ENCODE measurements around the gene JAKMIP3.
"Not testable (repeated sequence)": the region's sequence is repeated elsewhere in the genome, so short reads cannot be mapped to it uniquely, and the experiment has no call there.

Gene JAKMIP3

DNA sequence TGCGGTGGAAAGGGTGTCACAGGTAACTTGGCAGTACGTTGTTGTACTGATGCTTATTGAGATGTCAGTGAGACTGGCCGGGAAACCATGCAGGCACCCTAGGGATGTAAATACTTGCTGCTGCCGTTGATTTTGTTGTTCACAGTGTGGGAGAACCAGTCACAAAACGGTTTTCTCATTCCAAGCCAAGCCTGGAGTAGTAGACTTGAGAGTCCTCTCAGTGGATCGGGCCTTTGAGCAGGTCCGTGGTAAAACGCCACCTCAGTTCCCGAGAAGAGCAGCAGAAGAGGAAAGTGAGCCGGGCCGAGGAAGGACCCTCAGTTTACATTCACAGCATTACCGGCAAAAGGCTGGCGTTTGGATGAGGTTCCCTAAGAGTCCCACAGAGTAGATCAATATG, 1.1 kb downstream of the JAKMIP3 start:
- DNase-seq: no peak

DNA sequence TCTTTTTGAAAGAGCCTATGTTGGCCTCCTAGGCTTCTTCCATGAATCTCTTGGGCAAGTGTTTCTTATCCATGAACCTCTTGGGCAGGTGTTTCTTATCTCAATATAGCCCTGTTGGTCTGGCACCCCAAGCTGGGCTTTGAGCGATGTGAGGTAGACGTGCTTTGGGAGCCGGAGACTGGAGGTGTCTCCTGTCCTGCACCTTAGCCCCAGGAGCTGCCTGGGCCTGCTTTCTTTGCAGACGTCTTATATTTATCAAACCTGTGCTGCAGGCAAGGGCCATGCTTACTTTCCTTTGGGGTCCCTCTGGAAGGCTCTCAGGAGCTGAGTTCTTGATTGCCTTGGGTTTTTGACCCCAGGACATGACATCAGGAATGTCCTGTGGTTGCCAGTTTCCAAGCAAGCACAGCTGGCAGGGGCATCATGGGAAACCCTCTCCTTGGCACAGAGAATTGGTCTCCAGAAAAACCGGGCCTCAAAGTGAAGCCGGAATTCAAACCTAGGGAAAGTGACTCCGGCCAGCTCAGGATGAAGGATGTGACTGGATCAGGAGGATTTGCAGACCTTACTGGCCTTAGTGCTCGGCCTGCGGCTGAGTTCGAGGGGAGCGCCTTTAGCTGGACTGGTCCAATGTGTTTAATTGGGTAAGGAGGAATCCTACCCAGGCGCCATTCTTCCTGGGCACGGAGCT, 2.8 kb downstream of the JAKMIP3 start:
- DNase-seq: no peak

DNA sequence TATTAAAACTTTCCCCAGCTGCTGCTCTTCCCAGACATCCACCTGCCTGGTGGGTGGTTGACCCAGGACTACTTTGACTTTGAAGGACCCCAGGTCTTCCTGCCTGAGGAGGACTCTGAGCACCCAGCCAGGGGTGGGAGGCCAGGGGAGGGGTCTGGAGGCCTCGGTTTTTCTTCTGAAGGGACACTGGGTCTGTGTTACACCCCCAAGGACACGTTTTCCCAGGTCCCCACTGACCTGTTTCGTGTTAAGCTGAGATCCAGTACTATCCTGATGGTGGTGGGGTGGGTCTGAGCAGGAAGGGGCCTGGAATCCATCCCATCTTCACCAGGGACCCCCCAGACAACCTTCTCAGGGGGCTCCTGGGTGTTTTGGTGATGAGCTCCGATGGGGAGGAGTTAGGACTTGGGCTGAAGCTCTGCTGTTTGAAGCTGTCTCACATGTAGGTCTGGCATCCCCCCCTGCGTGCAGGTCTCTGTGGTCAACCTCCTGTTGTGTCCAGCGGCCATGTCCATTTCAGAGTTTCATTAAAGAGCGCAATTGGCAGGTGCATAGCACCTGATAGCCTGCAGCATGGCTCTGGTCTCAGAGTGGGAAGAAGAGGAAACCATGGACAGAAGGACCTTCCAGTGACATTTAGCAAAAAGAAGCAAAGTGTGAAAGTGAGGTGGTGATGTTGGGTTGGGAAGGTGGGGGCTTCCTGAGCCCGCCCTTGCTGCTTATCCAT, 3.5 kb downstream of the JAKMIP3 start:
- no peak for DNase-seq

DNA sequence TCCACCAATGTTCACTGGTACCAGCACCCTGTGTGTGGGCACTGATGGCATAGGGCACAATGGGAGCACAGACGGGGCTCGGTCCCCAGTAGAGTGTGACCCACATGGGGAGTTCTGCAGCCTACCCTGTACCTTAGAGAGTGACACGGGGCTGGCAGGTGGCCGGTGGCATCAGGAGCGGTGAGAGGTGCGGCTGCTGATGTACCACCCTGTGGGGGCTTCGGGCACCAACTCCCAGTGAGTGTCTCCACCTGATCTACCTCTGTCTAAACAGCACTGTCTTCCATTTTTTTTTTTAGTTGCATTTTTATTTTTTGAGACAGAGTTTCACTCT, 4.1 kb downstream of the JAKMIP3 start:
- DNase-seq: no peak

DNA sequence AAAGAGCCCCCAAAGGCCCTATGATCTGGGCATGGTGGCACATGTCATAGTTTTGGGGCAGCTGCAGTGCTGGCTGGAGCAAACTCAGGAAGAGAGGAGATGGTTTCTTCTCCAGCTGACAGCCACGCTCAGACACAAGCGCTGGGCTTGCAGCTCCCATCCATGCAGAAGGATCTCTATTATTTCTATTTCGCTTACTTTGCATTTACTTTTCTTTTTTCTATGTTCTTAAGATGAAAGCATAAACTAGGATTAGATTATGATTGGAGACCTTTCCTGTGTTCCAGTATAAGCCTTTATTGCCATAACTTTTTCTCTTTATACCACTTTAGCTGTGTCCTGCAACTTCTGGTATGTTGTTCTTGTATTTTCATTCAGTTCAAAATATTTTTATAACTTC, 5.0 kb downstream of the JAKMIP3 start:
- no peak for DNase-seq

DNA sequence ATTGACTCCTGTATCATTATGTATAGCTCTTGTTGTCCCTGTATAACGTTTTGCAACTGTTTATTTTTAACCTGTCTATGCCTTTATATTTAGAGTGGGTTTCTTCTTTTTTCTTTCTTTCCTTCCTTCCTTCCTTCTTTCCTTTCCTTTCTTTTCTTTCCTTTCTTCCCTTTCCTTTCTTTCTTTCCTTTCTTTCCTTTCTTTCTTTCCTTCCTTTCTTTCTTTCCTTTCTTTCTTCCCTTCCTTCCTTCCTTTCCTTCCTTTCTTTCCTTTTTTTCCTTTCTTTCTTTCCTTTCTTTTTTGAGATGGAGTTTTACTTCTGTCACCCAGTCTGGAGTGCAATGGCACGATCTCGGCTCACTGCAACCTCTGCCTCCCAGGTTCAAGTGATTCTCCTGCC, 5.9 kb downstream of the JAKMIP3 start:
- DNase-seq: no peak

DNA sequence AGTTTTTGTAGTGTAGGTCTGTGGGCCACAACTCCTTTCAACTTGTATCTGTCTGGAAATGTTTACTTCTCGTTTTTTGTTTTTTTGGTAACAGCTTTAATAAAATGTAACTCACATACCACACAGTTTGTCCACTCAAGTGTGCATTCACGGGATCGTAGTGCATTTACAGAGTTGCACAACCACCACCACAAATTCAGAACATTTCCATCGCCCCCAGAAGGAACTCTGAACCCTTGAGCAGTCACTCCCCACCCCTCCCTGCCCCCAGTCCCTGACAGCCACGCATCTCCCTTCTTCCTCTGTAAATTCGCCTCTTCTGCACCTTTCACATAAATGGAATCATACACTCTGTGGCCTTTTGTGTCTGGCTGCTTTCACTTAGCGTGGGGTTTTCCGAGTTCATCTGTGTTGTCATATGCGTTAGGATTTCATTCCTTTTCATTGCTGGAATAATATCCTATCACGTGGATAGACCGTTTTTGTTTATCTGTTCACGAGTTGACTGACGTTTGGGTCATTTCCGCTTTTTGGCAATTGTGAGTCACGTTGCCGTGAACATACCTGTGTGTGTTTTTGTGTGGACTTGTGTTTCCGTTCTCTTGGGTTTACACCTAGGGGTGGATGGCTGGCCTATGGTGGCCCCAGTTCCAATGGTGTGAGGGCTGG, 10.3 kb downstream of the JAKMIP3 start:
- DNase-seq: no peak

DNA sequence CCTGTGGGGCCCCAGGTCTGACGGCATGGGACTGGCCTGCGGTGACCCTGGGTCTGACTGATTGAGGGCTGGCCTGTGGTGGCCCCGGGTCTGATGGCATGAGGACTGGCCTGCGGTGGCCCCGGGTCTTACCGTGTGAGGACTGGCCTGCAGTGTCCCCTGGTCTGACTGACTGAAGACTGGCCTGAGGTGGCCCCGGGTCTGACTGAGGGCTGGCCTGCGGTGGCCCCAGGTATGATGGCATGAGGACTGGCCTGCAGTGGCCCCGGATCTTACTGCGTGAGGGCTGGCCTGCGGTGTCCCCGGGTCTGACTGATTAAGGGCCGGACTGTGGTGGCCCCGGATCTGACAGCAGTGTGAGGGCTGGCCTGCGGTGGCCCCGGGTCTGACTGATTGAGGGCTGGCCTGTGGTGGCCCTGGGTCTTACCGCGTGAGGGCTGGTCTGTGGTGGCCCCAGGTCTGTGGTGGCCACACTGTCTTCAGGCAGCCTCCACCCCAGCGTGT, 10.9 kb downstream of the JAKMIP3 start:
- no peak for DNase-seq

DNA sequence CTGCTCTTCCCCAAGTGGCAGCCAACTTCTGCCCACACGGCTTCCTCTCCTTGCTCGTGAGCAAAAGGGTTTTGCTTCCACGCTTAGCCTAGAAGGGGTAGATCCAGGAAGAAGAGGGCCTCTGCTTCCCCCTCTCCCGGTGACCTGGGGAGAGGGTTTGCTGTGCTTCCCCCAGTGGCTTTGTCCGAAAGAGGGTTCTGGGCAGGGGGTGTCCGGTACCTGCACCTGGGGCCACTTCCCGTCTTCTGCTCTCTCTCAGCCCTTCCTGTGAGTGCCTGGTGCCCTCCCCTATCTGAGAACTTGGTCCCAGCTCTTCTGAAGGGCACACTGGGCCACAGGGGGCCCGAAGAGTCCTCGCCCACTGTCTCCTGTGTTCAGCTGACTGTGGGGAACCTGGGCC, 11.3 kb downstream of the JAKMIP3 start:
- no peak for DNase-seq

DNA sequence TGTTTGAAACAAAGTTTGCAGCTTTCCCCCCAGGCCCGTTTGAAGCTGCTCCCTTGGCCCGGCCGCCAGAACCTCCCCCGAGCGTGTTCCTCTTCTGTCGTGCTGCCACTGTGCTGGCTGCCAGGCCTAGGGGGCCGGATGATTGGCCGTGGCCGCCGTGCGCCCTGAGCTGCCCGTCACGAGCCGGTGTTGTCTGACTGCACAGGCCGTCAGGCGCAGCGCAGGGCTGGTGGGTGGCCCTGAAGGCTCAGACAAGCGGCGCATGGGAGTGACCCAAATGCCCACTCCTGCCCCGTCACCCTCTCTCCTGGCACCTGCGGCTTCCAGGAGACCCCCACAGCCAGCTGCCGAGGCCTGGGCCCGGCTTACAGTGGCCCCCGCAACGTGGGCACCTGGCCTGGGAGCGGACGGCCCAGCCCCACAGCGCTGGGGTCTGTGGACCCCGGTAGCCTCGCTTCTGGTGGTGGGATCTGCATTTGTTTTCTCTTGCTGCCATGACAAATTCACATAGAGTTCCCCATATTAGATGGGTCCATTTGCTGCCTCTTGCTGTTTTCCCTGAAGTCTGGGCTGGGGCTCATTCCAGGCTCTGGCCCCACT, 13.1 kb downstream of the JAKMIP3 start:
- DNase-seq: no peak

DNA sequence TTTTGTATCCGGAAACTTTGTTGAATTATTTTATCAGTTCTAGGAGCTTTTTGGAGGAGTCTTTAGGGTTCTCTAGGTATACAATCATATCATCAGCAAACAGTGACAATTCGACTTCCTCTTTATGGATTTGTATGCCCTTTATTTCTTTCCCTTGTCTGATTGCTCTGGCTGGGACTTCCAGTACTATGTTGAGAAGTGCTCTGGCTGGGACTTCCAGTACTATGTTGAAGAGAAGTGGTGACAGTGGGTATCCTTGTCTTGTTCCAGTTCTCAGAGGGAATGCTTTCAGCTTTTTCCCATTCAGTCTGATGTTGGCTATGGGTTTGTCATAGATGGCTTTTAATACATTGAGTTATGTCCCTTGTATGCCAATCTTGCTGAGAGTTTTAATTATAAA, 18.6 kb downstream of the JAKMIP3 start:
- DNase-seq: not testable (repeated sequence)

DNA sequence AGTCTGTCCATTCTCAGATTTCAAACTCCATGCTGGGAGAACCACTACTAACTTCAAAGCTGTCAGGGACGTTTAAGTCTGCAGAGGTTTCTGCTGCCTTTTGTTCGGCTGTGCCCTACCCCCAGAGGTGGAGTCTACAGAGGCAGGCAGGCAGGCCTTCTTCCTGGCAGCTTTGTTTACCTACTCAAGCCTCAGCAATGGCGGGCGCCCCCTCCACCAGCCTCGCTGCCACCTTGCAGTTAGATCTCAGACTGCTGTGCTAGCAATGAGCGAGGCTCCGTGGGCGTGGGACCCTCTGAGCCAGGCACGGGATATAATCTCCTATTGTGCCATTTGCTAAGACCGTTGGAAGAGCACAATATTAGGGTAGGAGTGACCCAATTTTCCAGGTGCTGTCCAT, 27.5 kb downstream of the JAKMIP3 start:
- DNase-seq: not testable (repeated sequence)

DNA sequence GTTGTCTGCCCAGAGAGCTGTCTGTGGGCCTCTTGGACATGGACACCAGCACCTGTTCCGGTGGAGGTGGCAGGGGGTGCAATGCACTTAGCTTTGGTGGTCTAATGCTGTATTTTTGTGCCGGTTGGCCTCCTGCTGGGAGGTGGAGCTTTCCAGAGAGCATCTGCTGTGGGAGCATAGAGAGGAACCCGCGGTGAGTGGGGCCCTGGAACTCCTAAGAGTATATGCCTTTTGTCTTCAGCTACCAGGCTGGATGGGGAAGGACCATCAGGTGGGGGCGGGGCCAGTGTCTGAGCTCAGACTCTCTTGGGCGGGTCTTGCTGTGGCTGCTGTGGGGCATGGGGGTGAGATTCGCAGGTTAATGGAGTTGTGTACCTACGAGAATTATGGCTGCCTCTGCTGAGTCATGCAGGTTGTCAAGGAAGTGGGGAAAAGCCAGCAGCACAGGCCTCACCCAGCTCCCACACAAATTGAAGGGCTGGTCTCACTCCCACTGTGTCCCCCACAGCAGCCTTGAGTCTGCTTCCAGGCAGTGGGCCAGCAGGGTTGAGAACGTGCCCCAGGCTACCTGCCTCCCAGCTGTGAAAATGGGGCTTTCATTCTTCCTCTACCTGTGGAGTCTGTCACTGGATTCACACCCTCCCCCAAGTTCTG, 29.0 kb downstream of the JAKMIP3 start:
- DNase-seq: no peak

DNA sequence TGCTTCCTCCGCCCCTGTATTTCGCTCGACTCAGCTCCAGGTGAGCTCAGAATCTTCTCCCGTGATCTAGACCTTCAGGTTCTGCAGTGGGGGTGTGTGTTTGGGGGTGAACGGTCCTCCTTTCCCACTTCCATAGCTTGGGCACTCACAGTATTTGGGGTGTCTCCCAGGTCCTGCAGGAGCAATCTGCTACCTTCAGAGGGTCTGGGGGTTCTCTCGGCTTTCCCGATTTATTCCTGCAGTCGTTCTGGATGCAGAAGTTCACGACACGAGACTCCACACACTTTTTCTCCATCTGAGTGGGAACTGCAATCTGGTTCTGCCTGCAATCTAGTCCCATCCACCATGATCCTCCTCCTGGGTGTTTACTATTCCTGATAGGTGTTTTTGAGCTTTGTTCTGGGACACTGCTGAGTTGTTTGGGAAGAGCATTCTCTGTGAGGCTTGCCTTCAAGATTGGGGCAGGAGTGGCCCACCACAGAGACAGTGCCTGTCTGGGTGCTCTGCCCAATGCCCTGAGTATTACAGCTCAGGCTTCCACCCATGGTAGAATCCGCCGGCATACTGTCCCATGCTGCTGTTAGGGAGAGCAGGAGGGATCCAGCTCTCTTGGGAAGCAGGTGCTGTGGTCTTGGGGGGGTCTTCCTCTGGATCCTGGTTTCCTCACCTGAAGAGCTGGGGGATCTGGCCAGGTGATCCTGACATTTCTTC, 29.8 kb downstream of the JAKMIP3 start:
- DNase-seq: no peak

DNA sequence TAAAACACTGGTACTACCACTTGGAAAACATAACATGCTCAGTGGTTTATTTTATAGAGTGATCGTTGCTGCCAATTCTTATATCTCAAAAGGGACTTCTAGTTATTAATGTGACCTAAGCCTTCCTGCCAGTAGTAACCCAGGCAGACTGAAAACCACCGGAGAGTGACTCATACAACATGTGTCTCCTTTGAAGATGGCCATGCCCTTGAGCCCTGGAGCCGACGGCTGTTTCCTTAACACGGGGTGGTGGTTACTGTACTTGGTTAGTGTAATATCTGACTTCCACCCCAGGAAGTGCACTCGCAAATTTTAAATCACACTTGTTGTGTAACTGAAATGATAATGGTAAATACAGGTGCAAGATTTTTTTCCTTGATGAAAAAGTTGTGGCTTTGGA, 30.5 kb downstream of the JAKMIP3 start:
- DNase-seq: no peak

DNA sequence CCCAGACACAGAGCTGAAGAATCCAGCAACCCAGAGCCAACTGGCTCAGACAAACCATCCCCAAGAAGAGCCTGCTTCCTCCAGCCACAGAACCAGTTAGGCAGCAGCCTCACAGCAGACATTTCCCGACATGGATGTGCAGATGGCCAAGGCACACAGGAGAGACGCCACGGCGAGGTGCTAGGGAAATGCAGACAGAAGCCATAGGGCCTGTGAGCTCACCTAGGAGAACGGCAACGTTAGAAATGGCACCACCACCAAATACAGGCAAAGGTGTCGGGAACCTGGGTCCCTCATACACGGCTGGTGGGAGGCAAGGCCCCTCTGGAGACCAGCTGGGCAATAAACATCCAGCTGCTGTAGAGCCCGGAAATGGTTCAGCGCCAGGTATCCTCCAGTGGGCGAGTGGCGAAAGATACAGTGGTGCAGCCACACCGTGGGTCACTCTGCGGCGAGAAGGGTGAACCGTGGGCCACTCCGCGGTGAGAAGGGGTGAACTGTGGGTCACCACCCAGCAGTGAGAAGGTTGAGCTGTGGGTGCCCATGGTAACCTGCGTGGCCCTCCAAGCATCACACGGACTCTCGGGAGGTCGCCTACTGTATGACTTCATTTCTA, 31.2 kb downstream of the JAKMIP3 start:
- DNase-seq: no peak

DNA sequence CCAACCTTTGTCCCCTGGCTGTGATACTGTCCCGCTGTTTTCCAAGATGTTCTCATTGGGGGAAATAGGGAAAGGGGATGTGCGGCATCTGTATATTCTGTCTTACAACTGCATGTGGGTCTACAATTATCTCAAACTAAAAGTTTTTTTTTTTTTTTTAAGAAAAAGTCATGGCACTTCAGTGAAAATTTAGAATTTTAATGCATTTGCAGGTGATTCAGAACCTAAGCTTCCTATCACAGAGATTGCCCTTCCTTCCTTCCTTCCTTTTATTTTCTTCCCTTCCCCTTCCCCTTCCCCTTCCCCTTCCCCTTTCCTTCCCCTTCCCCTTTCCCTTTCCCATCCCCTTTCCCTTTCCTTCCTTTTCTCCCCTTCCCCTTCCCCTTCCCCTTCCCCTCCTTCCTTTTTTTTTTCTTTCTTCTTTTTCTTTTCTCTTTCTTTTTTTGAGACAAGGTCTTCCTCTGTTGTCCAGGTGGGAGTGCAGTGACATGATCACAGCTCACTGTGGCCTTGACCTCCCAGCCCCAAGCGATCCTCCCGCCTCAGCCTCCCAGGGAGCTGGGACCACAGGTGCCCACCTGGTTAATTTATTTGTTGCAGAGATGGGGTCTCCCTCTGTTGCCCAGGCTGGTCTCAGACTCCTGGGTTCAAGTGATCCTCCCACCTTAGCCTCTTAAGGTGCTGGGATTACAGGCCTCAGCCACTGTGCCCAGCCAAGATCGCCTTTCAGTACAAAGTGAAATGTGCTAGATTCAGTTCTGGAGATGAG, 32.0 kb downstream of the JAKMIP3 start:
- DNase-seq: no peak

DNA sequence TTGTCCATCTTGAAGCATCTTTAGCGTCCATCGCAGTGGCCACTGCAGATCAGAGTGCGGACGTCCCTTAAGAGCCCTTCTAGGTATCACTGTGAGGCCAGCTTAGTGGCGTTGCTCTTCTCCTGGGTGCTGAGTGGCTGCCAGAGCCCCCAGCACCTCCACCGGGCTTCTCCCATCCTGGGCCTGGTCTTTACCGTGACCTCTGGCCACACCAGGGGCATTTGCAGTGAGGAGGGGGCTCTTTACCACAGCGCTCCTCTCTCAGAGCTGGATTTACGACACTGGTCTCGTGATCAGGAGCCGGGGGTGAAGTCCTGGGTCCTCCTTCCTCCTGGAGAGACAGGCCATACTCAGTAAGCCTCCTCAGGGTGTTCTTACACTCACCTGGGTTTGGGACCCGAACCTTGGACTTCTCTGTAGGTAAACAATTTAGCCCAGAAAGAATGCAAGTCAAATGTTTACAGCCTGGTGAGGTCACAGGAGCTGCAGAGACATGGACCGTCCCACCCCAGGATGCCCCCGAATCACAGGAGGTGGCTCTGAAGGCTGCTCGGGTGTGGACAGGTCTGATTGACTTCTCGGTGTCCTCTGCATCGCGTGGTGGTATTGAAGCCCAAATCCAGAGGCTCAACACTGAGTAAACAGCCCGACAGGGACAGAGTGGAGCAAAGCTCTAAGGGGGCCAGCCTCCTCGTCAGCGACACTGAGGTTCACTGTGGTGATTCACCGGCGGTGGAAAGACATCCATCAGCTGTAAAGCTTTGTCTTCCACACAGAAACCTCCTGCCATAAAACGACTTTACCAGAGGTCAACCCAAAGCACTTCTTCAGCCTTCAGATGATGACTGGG, 33.0 kb downstream of the JAKMIP3 start:
- no peak for DNase-seq

DNA sequence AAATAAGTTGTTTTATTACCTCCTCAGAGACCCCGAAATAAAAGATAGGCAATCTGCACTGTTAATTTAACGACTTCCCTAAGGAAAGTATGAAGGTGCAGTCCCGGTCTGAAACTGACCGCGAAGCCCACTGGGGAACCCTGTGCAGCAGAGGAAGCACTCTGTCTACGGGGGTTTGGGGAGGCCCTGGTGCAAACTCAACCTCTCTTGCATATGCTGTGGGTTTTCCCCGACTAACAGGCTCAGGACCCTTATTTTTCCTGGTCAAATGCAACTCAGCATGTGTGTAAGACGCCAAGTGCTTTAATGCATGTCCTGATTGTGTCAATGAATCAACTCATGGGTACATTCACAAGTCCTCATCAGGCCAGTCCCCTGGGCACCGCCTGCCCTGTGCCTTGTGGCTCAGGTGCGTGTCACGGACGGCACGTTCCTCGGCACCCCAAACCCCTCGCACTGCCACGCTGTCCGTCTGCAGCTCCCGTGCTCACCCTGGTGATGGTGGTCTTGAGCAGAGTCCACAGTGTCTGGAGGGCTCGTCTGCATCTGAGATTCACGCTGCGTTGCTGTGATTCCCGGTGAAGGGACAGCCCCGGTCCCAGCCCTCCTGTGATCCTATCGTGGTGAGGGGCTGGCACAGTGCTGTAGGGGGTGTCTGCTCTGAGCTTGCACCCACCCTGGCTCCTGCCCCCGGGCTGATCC, 33.8 kb downstream of the JAKMIP3 start:
- DNase-seq: no peak

DNA sequence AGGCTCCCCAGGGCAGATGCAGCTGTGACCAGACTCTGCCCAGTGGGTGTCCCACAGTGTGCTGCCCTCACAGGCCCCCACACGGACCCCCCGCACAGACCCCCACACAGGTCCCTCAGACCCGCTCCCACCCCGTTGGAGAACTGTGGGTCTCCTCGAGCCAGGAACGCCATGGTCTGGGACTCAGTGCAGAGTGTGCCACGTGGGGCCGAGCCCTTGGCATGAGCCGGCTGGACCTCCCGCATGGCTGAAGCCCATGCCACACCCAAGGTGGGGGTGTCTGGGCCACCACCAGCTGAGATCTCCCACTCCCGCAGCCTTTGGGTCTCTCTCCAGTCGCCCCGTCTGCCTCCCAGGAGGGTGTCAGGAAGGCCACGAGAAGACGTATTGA, 34.3 kb downstream of the JAKMIP3 start:
- DNase-seq: no peak

All from stimulated activated naive CD4-positive, alpha-beta T cell (primary cell).